Fibroblast of mammary gland (primary cell): Measurements from ENCODE around the gene SNX13.

Experiments
- DNase-seq: peaks from one replicate; pipeline ENCODE4 v3.0.0-alpha.2; 2010; ENCODE audit warnings: low read depth
- H3K4me3 ChIP-seq: 2 replicates; pipeline ENCODE4 v1.5.1; 2011; ENCODE audit warnings: low read depth, mild to moderate bottlenecking, low read length, moderate library complexity; ENCODE audit not compliant: control insufficient read depth
- TF ChIP-seq, protein P1 (sequence below): conservative IDR thresholded peaks from 2 replicates; pipeline ENCODE4 v1.5.1; 2011; ENCODE audit warnings: low read depth, low read length, inconsistent platforms; ENCODE audit not compliant: control insufficient read depth, insufficient read depth

SNX13 gene

GRCh38 chr7:17832820-17833355, 107.4 kb downstream of the SNX13 start:
- TF ChIP-seq, protein P1, sequence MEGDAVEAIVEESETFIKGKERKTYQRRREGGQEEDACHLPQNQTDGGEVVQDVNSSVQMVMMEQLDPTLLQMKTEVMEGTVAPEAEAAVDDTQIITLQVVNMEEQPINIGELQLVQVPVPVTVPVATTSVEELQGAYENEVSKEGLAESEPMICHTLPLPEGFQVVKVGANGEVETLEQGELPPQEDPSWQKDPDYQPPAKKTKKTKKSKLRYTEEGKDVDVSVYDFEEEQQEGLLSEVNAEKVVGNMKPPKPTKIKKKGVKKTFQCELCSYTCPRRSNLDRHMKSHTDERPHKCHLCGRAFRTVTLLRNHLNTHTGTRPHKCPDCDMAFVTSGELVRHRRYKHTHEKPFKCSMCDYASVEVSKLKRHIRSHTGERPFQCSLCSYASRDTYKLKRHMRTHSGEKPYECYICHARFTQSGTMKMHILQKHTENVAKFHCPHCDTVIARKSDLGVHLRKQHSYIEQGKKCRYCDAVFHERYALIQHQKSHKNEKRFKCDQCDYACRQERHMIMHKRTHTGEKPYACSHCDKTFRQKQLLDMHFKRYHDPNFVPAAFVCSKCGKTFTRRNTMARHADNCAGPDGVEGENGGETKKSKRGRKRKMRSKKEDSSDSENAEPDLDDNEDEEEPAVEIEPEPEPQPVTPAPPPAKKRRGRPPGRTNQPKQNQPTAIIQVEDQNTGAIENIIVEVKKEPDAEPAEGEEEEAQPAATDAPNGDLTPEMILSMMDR, result no peak
- no peak for DNase-seq
- no peak overlapping the region for H3K4me3 ChIP-seq

GRCh38 chr7:17832242-17832641, 108.1 kb downstream of the SNX13 start:
- DNase-seq, result no peak
- TF ChIP-seq, protein P1, result no peak
- no peak overlapping the region for H3K4me3 ChIP-seq

- no peak overlapping the region for H3K4me3 ChIP-seq
- TF ChIP-seq, protein P1, result no peak
- DNase-seq, result peak; percentile 37
Observed at GRCh38 chr7:17830206-17830605, 110.1 kb downstream of the SNX13 start.

GRCh38 chr7:17829001-17829400, 111.3 kb downstream of the SNX13 start:
- no peak overlapping the region for H3K4me3 ChIP-seq
- no peak for DNase-seq
- TF ChIP-seq, protein P1, result no peak

DNA sequence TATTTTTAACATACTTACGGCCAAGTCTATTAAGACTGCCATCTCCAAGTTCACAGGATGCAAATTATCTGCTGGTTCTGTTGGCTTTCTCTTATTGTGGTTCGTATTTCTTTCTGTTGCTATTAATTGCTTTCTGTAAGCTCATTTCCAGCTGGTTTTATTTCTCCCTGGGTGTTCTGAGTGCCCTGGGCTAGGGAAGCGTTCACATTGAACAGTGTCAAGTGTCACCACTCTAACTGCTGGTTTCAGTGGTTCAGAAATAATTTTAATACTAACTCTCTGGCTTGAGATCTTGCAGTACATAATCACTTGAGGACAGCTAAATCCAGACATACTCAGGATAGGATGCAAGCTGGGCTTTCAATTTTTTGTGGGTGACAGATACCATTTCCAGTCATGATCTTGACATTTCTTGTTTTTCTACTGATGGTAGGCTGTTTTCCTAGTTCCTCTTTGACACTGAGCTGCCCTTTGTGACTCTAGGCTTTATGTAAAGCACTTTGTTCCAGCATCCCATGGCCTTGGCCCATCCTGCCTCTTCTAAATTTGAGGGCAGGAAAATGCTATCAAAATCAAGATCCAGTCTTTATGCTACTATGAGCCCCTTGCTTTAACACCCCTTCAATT, 117.6 kb downstream of the SNX13 start:
- no peak overlapping the region for H3K4me3 ChIP-seq
- no peak for DNase-seq
- TF ChIP-seq, protein P1, result no peak

DNA sequence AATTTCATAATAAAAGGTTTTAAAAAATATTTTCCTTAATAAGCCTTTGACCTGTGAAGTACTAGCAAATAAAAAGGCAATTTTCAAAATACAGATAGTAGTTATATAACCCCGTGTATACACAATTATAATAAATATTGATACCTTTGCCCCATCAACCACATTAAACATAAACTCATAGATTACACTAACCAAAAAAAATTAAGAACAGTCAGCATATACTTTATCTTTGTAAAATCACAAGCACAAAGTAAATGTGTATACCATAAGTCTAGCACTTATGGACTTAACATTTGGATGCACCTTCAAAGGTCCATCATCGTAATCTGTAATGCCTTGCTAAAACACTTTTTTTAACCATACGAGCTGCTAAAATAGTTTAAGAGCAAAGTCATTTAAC, 123.4 kb downstream of the SNX13 start:
- H3K4me3 ChIP-seq, result no peak overlapping the region
- DNase-seq, result peak; percentile 0
- TF ChIP-seq, protein P1, result no peak
